HEK293 (cell line): ENCODE measurements around the gene CLDN15.
"Not testable (repeated sequence)": the region's sequence is repeated elsewhere in the genome, so short reads cannot be mapped to it uniquely, and the experiment has no call there.

Experiments
- CTCF ChIA-PET: fragments of 350-600 bp; formaldehyde crosslinking; extraction: SDS; loops from one replicate; lab custom pipeline; 2021; ENCODE audit warnings: antibody characterized with exemption; lab: Yijun Ruan, JAX
- POLR2A ChIA-PET: fragments of 300-600 bp; formaldehyde crosslinking; extraction: SDS; loops from one replicate; lab custom pipeline; 2020; ENCODE audit warnings: antibody characterized with exemption, inconsistent platforms; lab: Yijun Ruan, JAX
- H3K27ac ChIP-seq: fragments of 200-500 bp; sonication (Bioruptor generic); 2 replicates; pipeline ENCODE4 v1.5.1; 2014; ENCODE audit warnings: low read depth, low read length, control low read depth, inconsistent platforms; ENCODE audit errors: extremely low read depth
- H3K36me3 ChIP-seq, 2 experiments: fragments of 200-500 bp in 1 of 2; sonication (Bioruptor generic) in 1 of 2; 1 replicate in 1 of 2; 2 replicates in 1 of 2; pipeline ENCODE4 v1.5.1; 2014 to 2017; ENCODE audit warnings: inconsistent platforms in 2 of 2, low read length in 2 of 2; ENCODE audit not compliant: control insufficient read depth in 2 of 2, insufficient read depth in 1 of 2
- H3K4me1 ChIP-seq: fragments of 200-500 bp; sonication (Bioruptor generic); 2 replicates; pipeline ENCODE4 v1.5.1; 2014; ENCODE audit warnings: mild to moderate bottlenecking, low read length, inconsistent platforms; ENCODE audit not compliant: control insufficient read depth, insufficient read depth
- H3K4me3 ChIP-seq: 2 replicates; pipeline ENCODE4 v1.5.1; 2011; ENCODE audit warnings: low read depth, mild to moderate bottlenecking, control low read depth, low read length, moderate library complexity
- H3K9me3 ChIP-seq: fragments of 200-500 bp; sonication (Bioruptor generic); 2 replicates; pipeline ENCODE4 v1.5.1; 2014; ENCODE audit warnings: low read depth, low read length, inconsistent platforms; ENCODE audit not compliant: control insufficient read depth, insufficient read depth
- GLIS2 ChIP-seq: fragments of 450-650 bp; formaldehyde crosslinking; IDR thresholded peaks from 2 replicates; pipeline ENCODE4 v1.5.1; 2016; ENCODE audit warnings: missing biosample characterization, missing genetic modification characterization
- RBAK ChIP-seq: fragments of 450-650 bp; formaldehyde crosslinking; IDR thresholded peaks from 2 replicates; pipeline ENCODE4 v1.5.1; 2016; ENCODE audit warnings: missing biosample characterization, missing genetic modification characterization
- ZBTB20 ChIP-seq: fragments of 450-650 bp; formaldehyde crosslinking; IDR thresholded peaks from 2 replicates; pipeline ENCODE4 v1.5.1; 2016; ENCODE audit warnings: missing biosample characterization, missing genetic modification characterization
- ZIC2 ChIP-seq: fragments of 450-650 bp; formaldehyde crosslinking; IDR thresholded peaks from 2 replicates; pipeline ENCODE4 v1.5.1; 2016; ENCODE audit warnings: missing biosample characterization, missing genetic modification characterization
- ZNF140 ChIP-seq: fragments of 450-650 bp; formaldehyde crosslinking; IDR thresholded peaks from 2 replicates; pipeline ENCODE4 v1.5.1; 2016; ENCODE audit warnings: missing biosample characterization, missing genetic modification characterization
- ZNF214 ChIP-seq: fragments of 450-650 bp; formaldehyde crosslinking; IDR thresholded peaks from 2 replicates; pipeline ENCODE4 v1.5.1; 2017; ENCODE audit warnings: missing biosample characterization, mild to moderate bottlenecking, missing genetic modification characterization, borderline replicate concordance
- ZNF24 ChIP-seq: fragments of 450-650 bp; formaldehyde crosslinking; IDR thresholded peaks from 2 replicates; pipeline ENCODE4 v1.5.1; 2016; ENCODE audit warnings: missing biosample characterization, missing genetic modification characterization
- ZNF48 ChIP-seq: fragments of 450-650 bp; formaldehyde crosslinking; IDR thresholded peaks from 2 replicates; pipeline ENCODE4 v1.5.1; 2016; ENCODE audit warnings: missing biosample characterization, missing genetic modification characterization
- ZNF521 ChIP-seq: fragments of 450-650 bp; formaldehyde crosslinking; IDR thresholded peaks from 2 replicates; pipeline ENCODE4 v1.5.1; 2017; ENCODE audit warnings: missing biosample characterization, mild to moderate bottlenecking, missing genetic modification characterization
- ZNF610 ChIP-seq: fragments of 450-650 bp; formaldehyde crosslinking; IDR thresholded peaks from 2 replicates; pipeline ENCODE4 v1.5.1; 2016; ENCODE audit warnings: missing biosample characterization, missing genetic modification characterization, borderline replicate concordance
- ZNF76 ChIP-seq: fragments of 450-650 bp; formaldehyde crosslinking; IDR thresholded peaks from 2 replicates; pipeline ENCODE4; 2016; ENCODE audit warnings: low read depth, missing biosample characterization, missing genetic modification characterization, borderline replicate concordance
- TF ChIP-seq, protein P1 (sequence below): fragments of 450-650 bp; formaldehyde crosslinking; IDR thresholded peaks from 2 replicates; pipeline ENCODE4 v1.5.1; 2016; ENCODE audit warnings: missing biosample characterization, missing genetic modification characterization
- TF ChIP-seq, protein P2 (sequence below): fragments of 450-650 bp; formaldehyde crosslinking; IDR thresholded peaks from 2 replicates; pipeline ENCODE4 v1.5.1; 2017; ENCODE audit warnings: missing biosample characterization, missing genetic modification characterization
- TF ChIP-seq, protein P3 (sequence below): fragments of 450-650 bp; formaldehyde crosslinking; IDR thresholded peaks from 2 replicates; pipeline ENCODE4 v1.5.1; 2016; ENCODE audit warnings: missing biosample characterization, missing genetic modification characterization
- TF ChIP-seq, protein P4 (sequence below): fragments of 450-650 bp; formaldehyde crosslinking; IDR thresholded peaks from 2 replicates; pipeline ENCODE4 v1.5.1; 2016; ENCODE audit warnings: missing biosample characterization, missing genetic modification characterization
- TF ChIP-seq, protein P5 (sequence below): fragments of 450-650 bp; formaldehyde crosslinking; IDR thresholded peaks from 2 replicates; pipeline ENCODE4 v1.5.1; 2016; ENCODE audit warnings: missing biosample characterization, missing genetic modification characterization
- TF ChIP-seq, protein P6 (sequence below): fragments of 450-650 bp; formaldehyde crosslinking; optimal IDR thresholded peaks from 2 replicates; pipeline ENCODE3; 2016; ENCODE audit warnings: missing biosample characterization, mild to moderate bottlenecking, missing genetic modification characterization

The CLDN15 gene

DNA sequence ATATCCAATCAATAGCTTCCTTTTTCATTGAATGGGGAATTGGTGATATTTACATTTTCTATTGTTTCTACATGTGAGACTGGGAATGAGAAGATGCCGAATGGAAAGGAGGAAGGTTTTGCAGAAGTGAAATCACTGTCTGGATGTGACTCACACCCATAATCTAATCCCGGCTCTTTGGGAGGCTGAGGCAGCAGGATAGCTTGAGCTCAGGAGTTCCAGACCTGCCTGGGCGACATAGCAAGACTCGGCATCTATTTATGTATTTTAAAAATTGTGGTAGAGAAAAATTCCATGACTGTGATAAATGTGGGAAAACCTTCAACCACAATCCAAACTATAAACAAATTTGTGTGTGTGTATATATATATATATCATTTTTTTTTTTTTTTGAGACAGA, 18.2 kb upstream of the CLDN15 start (continued):
- TF ChIP-seq ZNF521 (tag by site-specific recombination), result no peak
- no peak for TF ChIP-seq ZNF214
- TF ChIP-seq ZNF48, result no peak
- TF ChIP-seq, all 188 proteins: peak for 0

DNA sequence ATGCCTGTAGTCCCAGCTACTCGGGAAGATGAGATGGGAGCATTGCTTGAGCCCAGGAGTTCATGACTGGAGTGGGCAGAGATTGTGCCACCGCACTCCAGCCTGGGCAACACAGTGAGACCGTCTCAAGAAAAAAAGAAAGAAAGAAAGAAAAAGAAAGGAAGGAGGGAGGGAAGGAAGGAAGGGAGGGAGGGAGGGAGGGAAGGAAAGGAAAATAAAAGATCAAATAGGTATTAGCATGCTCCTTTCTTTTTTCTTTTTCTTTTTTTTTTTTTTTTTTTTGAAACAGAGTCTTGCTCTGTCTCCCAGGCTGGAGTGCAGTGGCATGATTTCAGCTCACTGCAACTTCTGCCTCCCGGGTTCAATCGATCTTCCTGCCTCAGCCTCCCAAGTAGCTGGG, 15.6 kb upstream of the CLDN15 start:
- POLR2A ChIA-PET, H3K4me1 ChIP-seq, H3K9me3 ChIP-seq, H3K36me3 ChIP-seq, H3K4me3 ChIP-seq, H3K27ac ChIP-seq: not testable (repeated sequence)
- CTCF ChIA-PET, result interaction anchor here (0.7 to 1.5 kb wide), 3 partner anchors 30 to 36 kb away, joined by 3 to 14 read pairs (median 3); no protein-coding TSS in a partner anchor

DNA sequence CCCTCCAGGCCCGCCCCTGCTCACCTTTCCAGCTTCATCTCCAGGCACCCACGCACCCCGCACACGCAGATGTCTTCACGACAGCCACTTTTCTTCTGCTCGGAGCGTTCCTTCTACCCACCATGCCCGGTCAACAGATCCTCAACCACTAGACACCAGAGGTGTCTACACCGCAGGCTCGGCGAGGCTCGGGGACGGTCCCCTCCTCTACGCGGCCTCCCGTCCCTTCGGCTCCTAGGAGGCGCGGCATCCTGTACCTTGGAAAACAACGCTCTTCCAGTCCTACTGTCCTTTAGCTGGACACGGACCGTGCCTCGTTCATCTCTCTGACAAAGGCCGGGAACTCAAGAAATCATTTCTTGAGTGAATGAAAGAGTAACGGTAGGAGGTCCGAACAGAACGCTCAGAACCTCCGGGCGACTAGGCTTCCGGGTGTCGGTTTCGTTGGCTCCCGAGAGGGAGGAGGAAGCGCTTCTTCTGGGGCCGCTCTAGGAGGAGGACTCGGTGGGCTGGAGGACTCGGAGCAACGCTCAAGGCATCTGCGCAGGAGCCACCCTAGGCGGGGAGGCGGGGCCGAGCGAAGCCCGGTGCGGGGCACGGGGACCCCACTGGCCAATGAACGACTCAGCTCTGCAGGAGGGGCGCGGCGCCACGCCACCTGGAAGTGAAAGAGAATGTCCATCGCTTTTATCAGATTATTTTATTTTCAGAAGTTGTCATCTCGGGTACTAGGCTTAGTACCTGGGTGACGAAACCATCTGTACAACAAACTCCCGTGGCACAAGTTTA, 14.5 kb upstream of the CLDN15 start:
- H3K4me3 ChIP-seq, result peak overlapping the region; percentile 82
- no peaks in the 10 kb centered on the region for H3K9me3 ChIP-seq
- H3K36me3 ChIP-seq, result peaks cover 0 to 9% of the 10 kb centered on the region in 2 experiments; a peak in 2 of 3 replicates
- POLR2A ChIA-PET, result interaction anchor here (0.8 to 2.7 kb wide), 5 partner anchors 8 to 87 kb away, joined by 3 to 16 read pairs (median 4); partner anchors contain the start of genes IFT22, PLOD3, VGF and ZNHIT1
- H3K27ac ChIP-seq, result peak overlapping the region; percentile 46
- no peaks in the 10 kb centered on the region for H3K4me1 ChIP-seq
- CTCF ChIA-PET, result interaction anchor here (0.7 to 1.5 kb wide), 5 partner anchors 18 to 60 kb away, joined by 3 to 5 read pairs (median 3); no protein-coding TSS in a partner anchor
- TF ChIP-seq, protein P1, sequence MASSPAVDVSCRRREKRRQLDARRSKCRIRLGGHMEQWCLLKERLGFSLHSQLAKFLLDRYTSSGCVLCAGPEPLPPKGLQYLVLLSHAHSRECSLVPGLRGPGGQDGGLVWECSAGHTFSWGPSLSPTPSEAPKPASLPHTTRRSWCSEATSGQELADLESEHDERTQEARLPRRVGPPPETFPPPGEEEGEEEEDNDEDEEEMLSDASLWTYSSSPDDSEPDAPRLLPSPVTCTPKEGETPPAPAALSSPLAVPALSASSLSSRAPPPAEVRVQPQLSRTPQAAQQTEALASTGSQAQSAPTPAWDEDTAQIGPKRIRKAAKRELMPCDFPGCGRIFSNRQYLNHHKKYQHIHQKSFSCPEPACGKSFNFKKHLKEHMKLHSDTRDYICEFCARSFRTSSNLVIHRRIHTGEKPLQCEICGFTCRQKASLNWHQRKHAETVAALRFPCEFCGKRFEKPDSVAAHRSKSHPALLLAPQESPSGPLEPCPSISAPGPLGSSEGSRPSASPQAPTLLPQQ (tag by site-specific recombination), result peak; percentile 11; the same call in 1 of the 2 replicates
- TF ChIP-seq ZNF76 (peak; percentile 64; the same call in 1 of the 2 replicates), ZNF610 (tag by site-specific recombination) (no peak), RBAK (no peak), ZBTB20 (peak; percentile 43; the same call in 1 of the 2 replicates), ZNF140 (no peak), ZIC2 (peak; percentile 8; the same call in 1 of the 2 replicates), GLIS2 (tag by site-specific recombination) (peak; percentile 82), ZNF24 (peak; percentile 43; the same call in 1 of the 2 replicates)
- TF ChIP-seq, protein P2, sequence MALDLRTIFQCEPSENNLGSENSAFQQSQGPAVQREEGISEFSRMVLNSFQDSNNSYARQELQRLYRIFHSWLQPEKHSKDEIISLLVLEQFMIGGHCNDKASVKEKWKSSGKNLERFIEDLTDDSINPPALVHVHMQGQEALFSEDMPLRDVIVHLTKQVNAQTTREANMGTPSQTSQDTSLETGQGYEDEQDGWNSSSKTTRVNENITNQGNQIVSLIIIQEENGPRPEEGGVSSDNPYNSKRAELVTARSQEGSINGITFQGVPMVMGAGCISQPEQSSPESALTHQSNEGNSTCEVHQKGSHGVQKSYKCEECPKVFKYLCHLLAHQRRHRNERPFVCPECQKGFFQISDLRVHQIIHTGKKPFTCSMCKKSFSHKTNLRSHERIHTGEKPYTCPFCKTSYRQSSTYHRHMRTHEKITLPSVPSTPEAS (tag by site-specific recombination), result 0 out of 2 replicates have a peak, but pooled peaks have one; percentile 21
- TF ChIP-seq, protein P3, sequence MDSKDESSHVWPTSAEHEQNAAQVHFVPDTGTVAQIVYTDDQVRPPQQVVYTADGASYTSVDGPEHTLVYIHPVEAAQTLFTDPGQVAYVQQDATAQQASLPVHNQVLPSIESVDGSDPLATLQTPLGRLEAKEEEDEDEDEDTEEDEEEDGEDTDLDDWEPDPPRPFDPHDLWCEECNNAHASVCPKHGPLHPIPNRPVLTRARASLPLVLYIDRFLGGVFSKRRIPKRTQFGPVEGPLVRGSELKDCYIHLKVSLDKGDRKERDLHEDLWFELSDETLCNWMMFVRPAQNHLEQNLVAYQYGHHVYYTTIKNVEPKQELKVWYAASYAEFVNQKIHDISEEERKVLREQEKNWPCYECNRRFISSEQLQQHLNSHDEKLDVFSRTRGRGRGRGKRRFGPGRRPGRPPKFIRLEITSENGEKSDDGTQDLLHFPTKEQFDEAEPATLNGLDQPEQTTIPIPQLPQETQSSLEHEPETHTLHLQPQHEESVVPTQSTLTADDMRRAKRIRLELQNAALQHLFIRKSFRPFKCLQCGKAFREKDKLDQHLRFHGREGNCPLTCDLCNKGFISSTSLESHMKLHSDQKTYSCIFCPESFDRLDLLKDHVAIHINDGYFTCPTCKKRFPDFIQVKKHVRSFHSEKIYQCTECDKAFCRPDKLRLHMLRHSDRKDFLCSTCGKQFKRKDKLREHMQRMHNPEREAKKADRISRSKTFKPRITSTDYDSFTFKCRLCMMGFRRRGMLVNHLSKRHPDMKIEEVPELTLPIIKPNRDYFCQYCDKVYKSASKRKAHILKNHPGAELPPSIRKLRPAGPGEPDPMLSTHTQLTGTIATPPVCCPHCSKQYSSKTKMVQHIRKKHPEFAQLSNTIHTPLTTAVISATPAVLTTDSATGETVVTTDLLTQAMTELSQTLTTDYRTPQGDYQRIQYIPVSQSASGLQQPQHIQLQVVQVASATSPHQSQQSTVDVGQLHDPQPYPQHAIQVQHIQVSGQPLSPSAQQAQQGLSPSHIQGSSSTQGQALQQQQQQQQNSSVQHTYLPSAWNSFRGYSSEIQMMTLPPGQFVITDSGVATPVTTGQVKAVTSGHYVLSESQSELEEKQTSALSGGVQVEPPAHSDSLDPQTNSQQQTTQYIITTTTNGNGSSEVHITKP (tag by site-specific recombination), result peak; percentile 51; the same call in 1 of the 2 replicates
- TF ChIP-seq, protein P4, sequence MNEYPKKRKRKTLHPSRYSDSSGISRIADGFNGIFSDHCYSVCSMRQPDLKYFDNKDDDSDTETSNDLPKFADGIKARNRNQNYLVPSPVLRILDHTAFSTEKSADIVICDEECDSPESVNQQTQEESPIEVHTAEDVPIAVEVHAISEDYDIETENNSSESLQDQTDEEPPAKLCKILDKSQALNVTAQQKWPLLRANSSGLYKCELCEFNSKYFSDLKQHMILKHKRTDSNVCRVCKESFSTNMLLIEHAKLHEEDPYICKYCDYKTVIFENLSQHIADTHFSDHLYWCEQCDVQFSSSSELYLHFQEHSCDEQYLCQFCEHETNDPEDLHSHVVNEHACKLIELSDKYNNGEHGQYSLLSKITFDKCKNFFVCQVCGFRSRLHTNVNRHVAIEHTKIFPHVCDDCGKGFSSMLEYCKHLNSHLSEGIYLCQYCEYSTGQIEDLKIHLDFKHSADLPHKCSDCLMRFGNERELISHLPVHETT (tag by site-specific recombination), result peak; percentile 29; the same call in 1 of the 2 replicates
- TF ChIP-seq, protein P5, sequence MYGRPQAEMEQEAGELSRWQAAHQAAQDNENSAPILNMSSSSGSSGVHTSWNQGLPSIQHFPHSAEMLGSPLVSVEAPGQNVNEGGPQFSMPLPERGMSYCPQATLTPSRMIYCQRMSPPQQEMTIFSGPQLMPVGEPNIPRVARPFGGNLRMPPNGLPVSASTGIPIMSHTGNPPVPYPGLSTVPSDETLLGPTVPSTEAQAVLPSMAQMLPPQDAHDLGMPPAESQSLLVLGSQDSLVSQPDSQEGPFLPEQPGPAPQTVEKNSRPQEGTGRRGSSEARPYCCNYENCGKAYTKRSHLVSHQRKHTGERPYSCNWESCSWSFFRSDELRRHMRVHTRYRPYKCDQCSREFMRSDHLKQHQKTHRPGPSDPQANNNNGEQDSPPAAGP (tag by site-specific recombination), result peak; percentile 13; the same call in 1 of the 2 replicates
- TF ChIP-seq, protein P6, sequence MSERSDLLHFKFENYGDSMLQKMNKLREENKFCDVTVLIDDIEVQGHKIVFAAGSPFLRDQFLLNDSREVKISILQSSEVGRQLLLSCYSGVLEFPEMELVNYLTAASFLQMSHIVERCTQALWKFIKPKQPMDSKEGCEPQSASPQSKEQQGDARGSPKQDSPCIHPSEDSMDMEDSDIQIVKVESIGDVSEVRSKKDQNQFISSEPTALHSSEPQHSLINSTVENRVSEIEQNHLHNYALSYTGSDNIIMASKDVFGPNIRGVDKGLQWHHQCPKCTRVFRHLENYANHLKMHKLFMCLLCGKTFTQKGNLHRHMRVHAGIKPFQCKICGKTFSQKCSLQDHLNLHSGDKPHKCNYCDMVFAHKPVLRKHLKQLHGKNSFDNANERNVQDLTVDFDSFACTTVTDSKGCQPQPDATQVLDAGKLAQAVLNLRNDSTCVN, result peak; percentile 28
